Liver (tissue), 9 donors: ENCODE results near the gene KIF26B. TPM values are rescaled to one million over a fixed set of nuclear protein-coding genes. Genes with fewer than 3 reads are reported as not detected.

Experiments
- DNase-seq: peaks from one replicate; pipeline ENCODE4 v3.0.0-alpha.2; 2017; ENCODE audit warnings: low spot score
- H3K27ac ChIP-seq, 2 donors: one replicate each; pipeline ENCODE4 v1.7.0; 2013; ENCODE audit warnings: inconsistent platforms in 2 of 2, low read length in 2 of 2, control low read depth in 1 of 2, low read depth in 1 of 2, mild to moderate bottlenecking in 1 of 2
- H3K27me3 ChIP-seq, 4 donors: one replicate each; pipeline versions ENCODE4 v1.6.1 to v1.7.0; 2013; ENCODE audit warnings: low read length in 3 of 4, inconsistent platforms in 1 of 4, mild to moderate bottlenecking in 1 of 4, moderate library complexity in 1 of 4; ENCODE audit not compliant: control insufficient read depth in 4 of 4, insufficient read depth in 4 of 4
- H3K36me3 ChIP-seq, 4 donors: one replicate each; pipeline versions ENCODE4 v1.6.1 to v1.7.0; 2013; ENCODE audit warnings: low read length in 3 of 4, mild to moderate bottlenecking in 3 of 4, low read depth in 1 of 4, moderate library complexity in 1 of 4; ENCODE audit not compliant: control insufficient read depth in 4 of 4, insufficient read depth in 3 of 4
- H3K4me1 ChIP-seq, 4 donors: one replicate each; pipeline versions ENCODE4 v1.6.1 to v1.7.0; 2013; ENCODE audit warnings: low read length in 3 of 4, mild to moderate bottlenecking in 3 of 4, moderate library complexity in 1 of 4; ENCODE audit not compliant: control insufficient read depth in 4 of 4, insufficient read depth in 4 of 4
- H3K4me3 ChIP-seq, 3 donors: one replicate each; pipeline versions ENCODE4 v1.6.1 to v1.7.0; 2013; ENCODE audit warnings: low read length in 3 of 3, control low read depth in 1 of 3, low read depth in 1 of 3, mild to moderate bottlenecking in 1 of 3
- H3K9ac ChIP-seq, 2 donors: one replicate each; pipeline ENCODE4 v1.7.0; 2013; ENCODE audit warnings: low read length in 2 of 2, mild to moderate bottlenecking in 2 of 2, moderate library complexity in 2 of 2, control low read depth in 1 of 2, low read depth in 1 of 2
- H3K9me3 ChIP-seq, 4 donors: one replicate each; pipeline versions ENCODE4 v1.6.1 to v1.7.0; 2013; ENCODE audit warnings: low read length in 3 of 4; ENCODE audit not compliant: control insufficient read depth in 4 of 4
- CTCF ChIP-seq: fragments of 150-350 bp; IDR thresholded peaks from 2 replicates; pipeline ENCODE4 v1.5.1; 2017; ENCODE audit warnings: improper control_type of control experiment, low read depth, low read length; ENCODE audit not compliant: missing input control
- EGR1 ChIP-seq, 2 donors: IDR thresholded peaks; 2 replicates each; pipeline ENCODE4 v1.6.1; 2016 to 2018; ENCODE audit warnings: antibody characterized with exemption in 2 of 2, low read depth in 2 of 2
- FOXA1 ChIP-seq: IDR thresholded peaks from 2 replicates; pipeline ENCODE4 v1.6.1; 2016; ENCODE audit warnings: antibody characterized with exemption
- FOXA2 ChIP-seq: IDR thresholded peaks from 2 replicates; pipeline ENCODE4 v1.6.1; 2016; ENCODE audit warnings: antibody characterized with exemption
- GABPA ChIP-seq, 2 donors: IDR thresholded peaks in 1 of 2; conservative IDR thresholded peaks in 1 of 2; 2 replicates each; pipeline ENCODE4 v1.6.1; 2016; ENCODE audit warnings: antibody characterized with exemption in 2 of 2, mild to moderate bottlenecking in 1 of 2, moderate library complexity in 1 of 2
- HNF4A ChIP-seq, 2 donors: conservative IDR thresholded peaks; 2 replicates each; pipeline ENCODE4 v1.6.1; 2016; ENCODE audit warnings: antibody characterized with exemption in 2 of 2, mild to moderate bottlenecking in 2 of 2
- HNF4G ChIP-seq: IDR thresholded peaks from 2 replicates; pipeline ENCODE4 v1.6.1; 2016; ENCODE audit warnings: antibody characterized with exemption
- JUND ChIP-seq, 2 donors: IDR thresholded peaks; 2 replicates each; pipeline ENCODE4 v1.6.1; 2016; ENCODE audit warnings: antibody characterized with exemption in 2 of 2
- MAX ChIP-seq: IDR thresholded peaks from 2 replicates; pipeline ENCODE4 v1.6.1; 2016; ENCODE audit warnings: antibody characterized with exemption
- NR2F2 ChIP-seq: IDR thresholded peaks from 2 replicates; pipeline ENCODE4 v1.6.1; 2016; ENCODE audit warnings: antibody characterized with exemption
- RAD21 ChIP-seq, 2 donors: IDR thresholded peaks; 2 replicates each; pipeline ENCODE4 v1.6.1; 2016; ENCODE audit warnings: antibody characterized with exemption in 2 of 2, mild to moderate bottlenecking in 2 of 2
- REST ChIP-seq: IDR thresholded peaks from 2 replicates; pipeline ENCODE4 v1.6.1; 2016; ENCODE audit warnings: antibody characterized with exemption, mild to moderate bottlenecking
- RXRA ChIP-seq, 2 donors: IDR thresholded peaks; 2 replicates each; pipeline ENCODE4 v1.6.1; 2017 to 2018; ENCODE audit warnings: antibody characterized with exemption in 2 of 2, mild to moderate bottlenecking in 1 of 2
- TAF1 ChIP-seq: conservative IDR thresholded peaks from 2 replicates; pipeline ENCODE4 v1.6.1; 2016; ENCODE audit warnings: antibody characterized with exemption, mild to moderate bottlenecking
- YY1 ChIP-seq: IDR thresholded peaks from 2 replicates; pipeline ENCODE4 v1.6.1; 2016; ENCODE audit warnings: antibody characterized with exemption, mild to moderate bottlenecking
- ZBTB33 ChIP-seq: IDR thresholded peaks from 2 replicates; pipeline ENCODE4 v1.6.1; 2016; ENCODE audit warnings: antibody characterized with exemption
- whole genome bisulfite sequencing: extraction: QIAGEN DNeasy Blood & Tissue Kit; methylation state at CpG from one replicate; pipeline ENCODE4 v1.1.7; 2013; 5-methylcytosine and 5-hydroxymethylcytosine counted together
- polyA plus RNA-seq, 2 donors: library from polyadenylated mRNA; stranded (reverse) in 1 of 2; unstranded in 1 of 2; fragments of 200-250 nt in 1 of 2; fragments of >200 nt in 1 of 2; fragmentation: Nextera tagmentation in 1 of 2; extraction: Ambion mirVana in 1 of 2; gene quantifications; one replicate each; pipeline versions ENCODE4 v1.2.1 to v1.2.3, GENCODE V29; 2013 to 2015
- total RNA-seq, 2 donors: library from RNA; depleted of rRNA; stranded (reverse); fragments of >200 nt; gene quantifications; one replicate each; pipeline ENCODE4 v1.2.3, GENCODE V29; 2014
- donor health status: healthy.
- donor health status: healthy.
- donor health status: healthy.
- donor health status: healthy.
- donor health status: healthy.

The KIF26B gene
- total and polyA plus RNA-seq, 4 donors: 0.10 to 1.7 (median 0.34) TPM

GRCh38 chr1:245485996-245486395, 331.2 kb downstream of the KIF26B start:
- Histone ChIP-seq H3K9me3 (no peaks in the 10 kb centered on the region), H3K27ac (no peak overlapping the region), H3K36me3 (no peaks in the 10 kb centered on the region), H3K9ac (no peak overlapping the region), H3K4me3 (no peak overlapping the region), H3K4me1 (no peaks in the 10 kb centered on the region), H3K27me3 (no peaks in the 10 kb centered on the region)
- no peak for DNase-seq
- TF ChIP-seq GABPA (IDR thresholded peaks at IDR 0.05 in 1 of 2, conservative IDR thresholded peaks at IDR 0.05 in 1 of 2): no peak
- no peak for TF ChIP-seq CTCF
- no peak for TF ChIP-seq JUND (IDR thresholded peaks at IDR 0.05)
- TF ChIP-seq FOXA1: no peak
- no peak for TF ChIP-seq REST
- no peak for TF ChIP-seq HNF4A (conservative IDR thresholded peaks at IDR 0.05)
- no peak for TF ChIP-seq HNF4G
- no peak for TF ChIP-seq YY1
- no peak for TF ChIP-seq FOXA2
- TF ChIP-seq MAX: no peak
- no peak for TF ChIP-seq TAF1
- WGBS: 29% methylated on average over 3 of the region's 3 CpGs

- H3K27me3 ChIP-seq: no peaks in the 10 kb centered on the region
- H3K9ac ChIP-seq: no peak overlapping the region
- H3K27ac ChIP-seq: no peak overlapping the region
- H3K4me1 ChIP-seq: no peaks in the 10 kb centered on the region
- no peaks in the 10 kb centered on the region for H3K9me3 ChIP-seq
- no peaks in the 10 kb centered on the region for H3K36me3 ChIP-seq
- no peak overlapping the region for H3K4me3 ChIP-seq
- DNase-seq: no peak
- 78% methylated on average over 8 of the region's 8 CpGs for WGBS
- no peak for TF ChIP-seq HNF4G
- no peak for TF ChIP-seq NR2F2
- no peak for TF ChIP-seq TAF1
- TF ChIP-seq GABPA (IDR thresholded peaks at IDR 0.05 in 1 of 2, conservative IDR thresholded peaks at IDR 0.05 in 1 of 2): no peak
- TF ChIP-seq CTCF: no peak
- no peak for TF ChIP-seq HNF4A (conservative IDR thresholded peaks at IDR 0.05)
- TF ChIP-seq YY1: no peak
- no peak for TF ChIP-seq REST
- no peak for TF ChIP-seq FOXA2
- TF ChIP-seq ZBTB33: no peak
- no peak for TF ChIP-seq EGR1 (IDR thresholded peaks at IDR 0.05; ENCODE audit: low read depth in 2 of 2)
- TF ChIP-seq RXRA (IDR thresholded peaks at IDR 0.05): no peak
- no peak for TF ChIP-seq RAD21 (IDR thresholded peaks at IDR 0.05)
- TF ChIP-seq JUND (IDR thresholded peaks at IDR 0.05): no peak
- no peak for TF ChIP-seq MAX
These were observed 332.1 kb downstream of the KIF26B start for GRCh38 chr1:245486775-245487470.
